T follicular helper cell (primary cell): ENCODE measurements around the gene QSOX2.

Source experiments
- DNase-seq: peaks from one replicate; pipeline ENCODE4 v3.0.0-alpha.2; 2020; ENCODE audit warnings: low read depth

Gene QSOX2

DNA sequence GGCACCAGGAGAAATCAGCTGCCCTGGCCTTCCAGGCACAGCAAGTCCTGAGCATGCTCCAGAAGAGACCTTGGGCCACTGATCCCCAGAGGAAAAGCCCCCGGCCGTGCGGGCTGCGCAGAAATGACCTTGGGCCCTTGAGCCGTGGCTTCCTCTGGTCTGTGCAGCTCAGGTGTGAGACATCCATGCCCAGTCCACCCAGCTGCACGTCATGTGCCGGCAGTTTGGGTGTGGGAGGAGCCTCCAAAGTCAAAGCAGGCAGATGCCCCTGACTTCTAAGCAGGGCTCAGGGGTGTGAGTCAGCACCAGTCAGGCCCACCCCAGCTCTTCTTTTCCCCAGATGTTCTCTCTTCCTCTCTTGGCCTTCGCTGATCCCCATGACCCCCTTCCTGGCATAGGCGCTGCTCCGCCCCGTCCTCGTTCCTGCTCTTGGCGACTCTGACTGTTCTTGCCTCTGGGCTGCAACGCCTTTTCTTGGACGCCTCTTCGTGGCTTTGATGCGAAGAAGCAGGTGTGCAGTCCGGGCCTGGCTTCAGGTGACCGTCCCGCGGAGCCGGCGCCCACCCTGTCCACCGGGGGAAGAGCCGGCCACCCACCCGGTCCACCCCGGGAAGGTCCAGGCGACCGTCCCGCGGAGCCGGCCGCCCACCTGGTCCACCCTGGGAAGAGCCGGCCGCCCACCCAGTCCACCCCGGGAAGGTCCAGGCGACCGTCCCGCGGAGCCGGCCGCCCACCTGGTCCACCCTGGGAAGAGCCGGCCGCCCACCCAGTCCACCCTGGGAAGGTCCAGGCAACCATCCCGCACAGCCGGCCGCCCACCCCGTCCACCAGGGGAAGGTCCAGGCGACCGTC lies 5.9 kb upstream of the QSOX2 start:
- no peak for DNase-seq

DNA sequence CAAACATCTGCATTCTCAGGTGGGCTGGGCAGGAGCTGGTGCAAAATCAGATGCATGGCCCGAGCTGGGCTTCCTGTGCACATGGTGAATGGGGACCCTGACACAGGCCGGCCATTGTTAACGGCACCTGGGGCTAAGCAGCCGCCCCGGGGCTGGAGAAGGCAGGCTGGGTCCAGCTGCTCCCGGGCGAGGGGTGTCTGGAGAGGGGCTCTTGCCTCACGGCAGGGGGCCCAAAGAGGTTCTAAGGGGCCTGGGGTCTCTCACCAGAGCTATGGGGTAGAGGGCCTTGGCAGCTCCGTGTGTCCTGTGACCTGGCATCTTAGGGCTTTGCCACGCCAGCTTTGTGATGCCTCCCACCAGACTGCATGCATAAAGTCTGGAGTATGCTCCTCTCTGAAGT lies 5.1 kb upstream of the QSOX2 start:
- no peak for DNase-seq

- no peak for DNase-seq
These were observed 4.4 kb upstream of the QSOX2 start for GRCh38 chr9:136249877-136250559.

DNA sequence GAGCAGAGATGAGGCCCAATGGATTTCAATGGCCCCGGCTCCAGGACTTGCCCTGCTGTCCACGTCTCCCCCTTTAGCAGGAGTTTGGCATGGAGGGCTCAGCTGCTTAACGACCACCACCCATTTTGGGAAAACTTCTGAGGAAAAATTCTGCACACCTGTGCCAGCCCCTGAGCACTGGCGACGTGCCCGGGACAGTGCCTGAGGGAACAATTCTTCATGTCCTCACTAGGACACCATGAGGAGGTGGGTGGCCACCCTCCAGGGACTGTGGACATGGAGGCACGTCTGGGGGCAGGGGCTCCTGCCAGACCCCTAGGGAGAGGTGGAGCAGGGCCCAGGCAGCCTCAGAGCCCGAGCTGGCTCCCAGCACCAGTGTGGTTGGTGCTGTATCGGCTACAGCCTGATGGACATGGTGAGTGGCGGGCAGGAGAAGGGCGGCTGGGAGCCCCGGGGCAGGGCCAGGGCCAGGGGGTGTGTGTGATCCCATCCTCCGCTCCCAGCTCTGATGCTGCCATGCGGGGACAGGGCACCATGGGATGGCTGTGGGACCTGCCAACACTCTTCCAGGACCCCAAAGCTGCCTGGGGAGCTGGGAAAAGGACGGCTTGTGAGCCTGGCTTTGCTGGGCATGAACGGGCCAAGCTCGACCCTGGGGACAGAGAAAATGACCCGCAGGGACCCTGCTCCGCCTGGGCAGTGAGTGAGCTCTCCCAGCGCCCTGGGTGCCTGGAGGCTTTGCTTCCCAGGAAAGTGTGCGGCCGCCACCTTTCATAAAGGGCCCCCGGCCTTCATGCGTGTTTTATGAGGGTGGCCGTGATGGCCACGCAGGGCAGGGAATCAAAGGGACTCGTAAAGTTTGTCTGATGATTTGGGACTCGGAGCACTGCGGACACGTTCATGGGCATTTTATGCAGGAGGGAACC lies 3.6 kb upstream of the QSOX2 start:
- DNase-seq, result no peak

GRCh38 chr9:136247947-136248637 lies 2.5 kb upstream of the QSOX2 start:
- DNase-seq, result no peak

GRCh38 chr9:136247551-136247916 lies 1.9 kb upstream of the QSOX2 start:
- no peak for DNase-seq

GRCh38 chr9:136246849-136247550 lies 1.4 kb upstream of the QSOX2 start:
- no peak for DNase-seq

DNA sequence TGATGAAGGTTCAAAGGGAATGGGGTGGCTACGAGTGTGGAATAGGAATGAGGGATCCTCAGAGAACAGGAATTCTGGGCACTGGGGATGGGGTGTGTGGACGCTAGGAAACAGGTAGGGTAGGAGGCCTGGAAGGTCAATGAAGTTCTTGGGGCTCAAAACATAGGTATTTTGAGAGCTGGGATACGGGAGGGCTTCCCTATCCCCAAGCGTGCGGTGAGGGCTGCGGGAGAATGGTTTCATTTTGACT lies 718 bp downstream of the QSOX2 start:
- no peak for DNase-seq

GRCh38 chr9:136244122-136244968 lies 1.3 kb downstream of the QSOX2 start:
- no peak for DNase-seq

DNA sequence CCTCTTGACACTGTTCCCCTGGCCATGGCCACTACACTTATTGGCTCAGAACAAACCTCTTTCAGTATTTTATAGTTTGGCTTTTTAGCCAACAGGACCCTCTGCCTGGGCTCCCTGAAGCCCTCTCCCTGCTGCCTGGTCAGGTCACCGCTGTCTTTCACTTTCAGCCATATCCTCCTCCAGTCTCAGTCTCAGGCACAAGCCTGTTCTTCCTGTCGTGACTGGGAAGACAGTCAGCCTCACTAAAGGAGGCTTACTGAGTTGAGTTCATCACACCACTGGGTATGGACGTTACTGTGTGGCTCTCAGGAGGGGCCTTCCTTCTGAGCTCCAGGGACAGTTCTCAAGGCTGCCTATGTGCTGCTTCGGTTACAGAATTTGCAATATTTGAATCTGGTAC lies 2.0 kb downstream of the QSOX2 start:
- no peak for DNase-seq

GRCh38 chr9:136242918-136243525 lies 2.6 kb downstream of the QSOX2 start:
- no peak for DNase-seq

DNA sequence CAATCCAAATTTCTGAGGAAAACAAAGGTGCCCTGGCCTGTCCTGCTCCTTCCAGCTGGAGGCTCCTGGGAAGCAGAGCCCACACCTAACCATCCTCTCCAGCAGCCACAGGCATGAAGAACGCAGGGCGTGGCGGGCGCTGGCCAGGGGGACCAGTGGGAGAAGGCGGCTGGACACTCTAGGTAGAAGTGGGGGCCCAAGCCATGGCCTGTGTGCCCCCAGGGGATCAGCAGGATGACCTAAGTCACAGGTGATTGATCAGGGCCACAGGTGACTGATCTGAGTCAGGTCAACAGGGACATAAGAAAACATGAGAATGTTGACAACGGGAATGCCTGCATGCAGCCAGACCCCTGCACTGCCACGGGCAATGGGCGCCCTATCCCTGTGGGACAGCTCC lies 3.4 kb downstream of the QSOX2 start:
- no peak for DNase-seq

DNA sequence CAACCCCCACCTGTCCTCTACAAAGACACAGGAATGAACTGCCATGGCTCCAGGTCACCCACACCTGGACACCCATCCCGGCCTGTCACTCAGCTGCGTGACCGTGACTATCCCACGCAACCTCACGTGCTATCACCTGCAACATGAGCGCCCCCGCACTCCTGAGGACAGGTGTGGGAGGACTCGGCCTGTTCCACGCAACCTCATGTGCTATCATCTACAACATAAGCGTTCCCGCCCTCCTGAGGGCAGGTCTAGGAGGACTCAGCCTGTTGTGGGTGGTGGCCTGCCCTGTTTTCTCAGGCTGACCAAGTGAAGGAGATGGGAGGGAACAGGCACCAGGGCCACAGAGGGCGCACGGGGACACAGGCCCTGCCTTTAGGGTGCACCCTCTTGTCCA lies 4.1 kb downstream of the QSOX2 start:
- DNase-seq, result no peak

DNA sequence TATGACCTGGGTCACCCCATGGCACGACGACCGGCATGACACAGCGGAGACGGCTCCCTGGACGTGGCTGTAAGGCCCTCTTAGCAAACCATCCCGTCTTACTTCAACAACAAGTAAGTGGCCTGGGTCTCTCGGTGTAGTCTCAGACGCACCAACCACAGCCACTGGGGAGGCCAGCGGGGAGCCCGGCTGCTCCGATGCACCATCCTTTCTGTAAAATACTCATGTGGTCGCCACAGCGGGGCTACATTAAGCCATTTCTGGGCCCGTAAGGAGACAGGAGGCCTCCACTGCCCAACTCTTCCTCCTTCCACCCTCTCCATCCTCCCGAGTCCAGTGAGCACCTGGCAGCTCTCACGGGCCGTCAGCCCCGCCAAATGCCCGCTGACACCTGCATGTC lies 4.7 kb downstream of the QSOX2 start:
- DNase-seq, result no peak

DNA sequence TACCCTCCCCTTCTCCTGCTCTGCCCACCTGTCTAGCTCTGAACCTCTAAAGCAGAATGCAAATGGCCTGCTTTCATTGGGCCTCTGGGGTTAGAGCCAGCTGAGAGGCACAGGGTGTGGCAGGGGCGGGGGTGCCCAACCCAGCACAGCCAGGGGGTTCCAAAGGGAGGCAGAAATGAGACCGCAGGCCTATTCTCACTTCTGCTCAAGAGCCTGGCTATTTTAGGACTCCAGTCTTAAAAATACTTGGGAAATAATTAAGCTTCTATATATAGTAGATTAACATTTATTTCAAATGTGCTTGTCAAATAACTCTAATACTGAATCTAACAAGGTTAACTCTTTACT lies 5.7 kb downstream of the QSOX2 start:
- DNase-seq, result no peak

GRCh38 chr9:136239135-136239982 lies 6.3 kb downstream of the QSOX2 start:
- no peak for DNase-seq

DNA sequence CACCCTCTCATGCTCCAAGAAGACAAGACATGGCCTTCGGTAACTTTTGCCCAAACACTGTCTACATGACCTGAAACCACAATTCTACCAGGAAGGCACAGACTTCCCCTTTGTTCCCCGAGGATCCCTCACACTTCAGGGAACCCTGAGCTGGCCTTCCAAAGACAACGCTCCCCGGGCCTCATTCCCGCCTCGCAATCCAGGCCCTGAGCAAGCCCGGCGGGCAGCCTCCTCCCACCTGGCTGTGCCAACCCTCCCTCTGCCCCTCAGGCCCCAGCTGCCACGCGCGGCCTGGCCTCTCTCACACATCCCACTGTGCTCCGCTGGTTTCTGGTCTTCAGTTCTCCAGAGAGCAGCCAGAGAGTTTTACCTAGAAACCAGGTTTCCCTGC lies 7.3 kb downstream of the QSOX2 start:
- DNase-seq, result no peak

DNA sequence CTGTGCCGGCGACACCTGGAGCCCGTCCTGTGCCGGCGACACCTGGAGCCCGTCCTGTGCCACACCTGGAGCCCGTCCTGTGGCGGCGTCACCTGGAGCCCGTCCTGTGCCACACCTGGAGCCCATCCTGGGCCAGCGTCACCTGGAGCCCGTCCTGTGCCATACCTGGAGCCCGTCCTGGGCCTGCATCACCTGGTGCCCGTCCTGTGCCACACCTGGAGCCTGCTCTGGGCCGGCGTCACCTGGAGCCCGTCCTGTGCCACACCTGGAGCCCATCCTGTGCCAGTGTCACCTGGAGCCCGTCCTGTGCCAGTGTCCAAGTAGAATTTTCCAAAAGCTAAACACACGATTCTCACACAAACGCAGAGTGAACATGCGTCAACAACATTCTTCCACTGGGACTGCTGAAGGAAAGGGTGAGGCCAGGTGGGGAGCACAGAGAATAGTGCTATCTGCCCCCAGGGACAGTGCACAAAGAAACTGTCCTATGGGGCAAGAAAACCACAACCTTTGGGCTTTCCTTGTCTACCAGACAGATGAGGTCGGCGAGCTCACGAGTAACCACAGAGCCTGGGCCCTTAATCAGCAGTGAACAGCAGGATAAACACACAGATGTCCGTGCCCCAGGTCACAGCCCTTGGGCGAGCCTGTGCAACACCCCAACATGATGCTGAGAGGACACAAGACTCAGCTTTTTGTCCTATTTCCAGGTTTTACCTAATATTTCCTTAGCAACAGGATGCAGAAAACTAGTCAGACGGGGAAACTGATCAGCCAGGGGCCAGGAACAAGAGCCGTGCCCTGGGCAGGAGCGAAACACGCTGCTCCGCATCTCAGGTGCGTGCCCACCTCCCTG lies 7.9 kb downstream of the QSOX2 start:
- no peak for DNase-seq
